ENCODE results near the gene DHX35. TPM values are rescaled to one million over a fixed set of nuclear protein-coding genes. Genes with fewer than 3 reads are reported as not detected.

DHX35 gene
- total and polyA plus RNA-seq, 2 of the 13 experiments (the other 11 are each of a cell fraction or from before 2014, with no cell fraction given) = 25.8 to 28.7 TPM

- no peak for TF ChIP-seq GTF2F1 (IDR thresholded peaks at IDR 0.05; ENCODE audit: low read length)
- TF ChIP-seq RBM22 (optimal IDR thresholded peaks at IDR 0.05; ENCODE audit: low read length) = peak; percentile 54
- TF ChIP-seq ZNF280B (CRISPR knock-in tag; IDR thresholded peaks at IDR 0.05; ENCODE audit: borderline replicate concordance) = 0 out of 2 replicates have a peak, but pooled peaks have one; percentile 21
- TF ChIP-seq ZNF337 (CRISPR knock-in tag; IDR thresholded peaks at IDR 0.05; ENCODE audit: borderline replicate concordance, low read depth) = no peak
- in situ Hi-C loops (cut with HindIII; ENCODE audit: extremely low pct_ligation_motif_present, low pct_unique_long_range_greater_than_20kb) (loop anchor here (25.0 kb wide), 1 partner anchor 405 kb away; no protein-coding TSS in a partner anchor), intact Hi-C loops (cut with micrococcal nuclease; ENCODE audit: unreplicated experiment) (loop anchor here (10.0 kb wide), 1 partner anchor 78 kb away; the partner anchor contains the start of gene DHX35)
- CTCF ChIA-PET (ENCODE audit: low intra/inter-chr PET ratio, low total read pairs) = no interaction called here
- no peak overlapping the region for H3K27ac ChIP-seq (ENCODE audit: extremely low read length, insufficient read depth, low read length)
- H3K79me2 ChIP-seq (ENCODE audit: insufficient read depth, low read length) = no peaks in the 10 kb centered on the region
- no peak overlapping the region for H2AFZ ChIP-seq (ENCODE audit: low read length)
- H3K27me3 ChIP-seq (ENCODE audit: control insufficient read depth in 1 of 2, insufficient read depth in 2 of 2, low read length in 2 of 2) = no peaks in the 10 kb centered on the region
- no peaks in the 10 kb centered on the region for H3K9me3 ChIP-seq (ENCODE audit: low read length)
- DNase-seq (ENCODE audit: low spot score) (no peak), FAIRE-seq (no peak), ATAC-seq (no peak)
- H4K20me1 ChIP-seq (ENCODE audit: insufficient read depth, low read length) = no peaks in the 10 kb centered on the region
- H3K4me3 ChIP-seq (replicated peaks in 1 of 3; ENCODE audit: insufficient read depth in 1 of 3, low read depth in 2 of 3, low read length in 3 of 3) = no peak overlapping the region
- no peak overlapping the region for H3K9ac ChIP-seq (ENCODE audit: insufficient read depth, low read depth, low read length)
- WGBS (ENCODE audit: low lambda C conversion rate) = 98% methylated on average over 15 of the region's 15 CpGs
- no peaks in the 10 kb centered on the region for H3K4me1 ChIP-seq (ENCODE audit: insufficient read depth, low read length)
- no peak overlapping the region for H3K4me2 ChIP-seq (ENCODE audit: low read depth, low read length)
- POLR2A ChIA-PET = no interaction called here
- peaks cover 36 to 44% of the 10 kb centered on the region in 2 experiments for H3K36me3 ChIP-seq (replicated peaks in 1 of 2; ENCODE audit: control insufficient read depth in 1 of 2, insufficient read depth in 2 of 2, low read length in 2 of 2)
- no TSS peak for BruUV-seq (replicated peaks)
Observed at GRCh38 chr20:39042279-39043150, 80.4 kb downstream of the DHX35 start.

- no TSS peak for BruUV-seq (replicated peaks)
- POLR2A ChIA-PET = no interaction called here
Observed at GRCh38 chr20:39044501-39044900, 82.4 kb downstream of the DHX35 start.

More at GRCh38 chr20:39044501-39044900, 82.4 kb downstream of the DHX35 start:
- Histone ChIP-seq H3K36me3 (replicated peaks in 1 of 2; ENCODE audit: control insufficient read depth in 1 of 2, insufficient read depth in 2 of 2, low read length in 2 of 2) (peaks cover 24 to 26% of the 10 kb centered on the region in 2 experiments), H3K4me1 (ENCODE audit: insufficient read depth, low read length) (peaks cover 12% of the 10 kb centered on the region), H3K27me3 (ENCODE audit: control insufficient read depth in 1 of 2, insufficient read depth in 2 of 2, low read length in 2 of 2) (no peaks in the 10 kb centered on the region; a peak in 1 of 5 replicates), H3K79me2 (ENCODE audit: insufficient read depth, low read length) (no peaks in the 10 kb centered on the region), H4K20me1 (ENCODE audit: insufficient read depth, low read length) (no peaks in the 10 kb centered on the region), H3K9ac (ENCODE audit: insufficient read depth, low read depth, low read length) (no peak overlapping the region), H3K4me2 (ENCODE audit: low read depth, low read length) (no peak overlapping the region), H3K9me3 (ENCODE audit: low read length) (no peaks in the 10 kb centered on the region), H3K27ac (ENCODE audit: extremely low read length, insufficient read depth, low read length) (no peak overlapping the region), H2AFZ (ENCODE audit: low read length) (no peak overlapping the region), H3K4me3 (replicated peaks in 1 of 3; ENCODE audit: insufficient read depth in 1 of 3, low read depth in 2 of 3, low read length in 3 of 3) (no peak overlapping the region)
- 97% methylated on average over 6 of the region's 6 CpGs for whole genome bisulfite sequencing (ENCODE audit: low lambda C conversion rate)
- intact Hi-C loops (cut with micrococcal nuclease; ENCODE audit: unreplicated experiment) = loop anchor here (10.0 kb wide), 1 partner anchor 80 kb away; the partner anchor contains the start of gene DHX35
- DNase-seq (ENCODE audit: low spot score) = no peak
- no peak for TF ChIP-seq NFYC (CRISPR knock-in tag; IDR thresholded peaks at IDR 0.05)
- TF ChIP-seq RBM22 (optimal IDR thresholded peaks at IDR 0.05; ENCODE audit: low read length) = peak; percentile 56
- CTCF ChIA-PET (ENCODE audit: low intra/inter-chr PET ratio, low total read pairs) = no interaction called here
- ATAC-seq = no peak
- no peak for FAIRE-seq
- in situ Hi-C loops (cut with HindIII; ENCODE audit: extremely low pct_ligation_motif_present, low pct_unique_long_range_greater_than_20kb) = loop anchor here (25.0 kb wide), 1 partner anchor 407 kb away; no protein-coding TSS in a partner anchor

All from HepG2 (cell line).